NCI-H345 (cell line): ENCODE results near the gene PHACTR3.
A peak's percentile ranks its signal among the peaks of the same experiment; 100 is the strongest.
"Not testable (repeated sequence)": the region's sequence is repeated elsewhere in the genome, so short reads cannot be mapped to it uniquely, and the experiment has no call there.

Experiments used
- DNase-seq: peaks from one replicate; lab custom pipeline; 2025; lab: John Stamatoyannopoulos, UW

PHACTR3 gene

GRCh38 chr20:59603781-59604541 is at the start of gene PHACTR3:
PHACTR3 (plus strand) TSS chr20:59604540; CDS start chr20:59605015, 475 bp downstream.
- no peak for DNase-seq

DNA sequence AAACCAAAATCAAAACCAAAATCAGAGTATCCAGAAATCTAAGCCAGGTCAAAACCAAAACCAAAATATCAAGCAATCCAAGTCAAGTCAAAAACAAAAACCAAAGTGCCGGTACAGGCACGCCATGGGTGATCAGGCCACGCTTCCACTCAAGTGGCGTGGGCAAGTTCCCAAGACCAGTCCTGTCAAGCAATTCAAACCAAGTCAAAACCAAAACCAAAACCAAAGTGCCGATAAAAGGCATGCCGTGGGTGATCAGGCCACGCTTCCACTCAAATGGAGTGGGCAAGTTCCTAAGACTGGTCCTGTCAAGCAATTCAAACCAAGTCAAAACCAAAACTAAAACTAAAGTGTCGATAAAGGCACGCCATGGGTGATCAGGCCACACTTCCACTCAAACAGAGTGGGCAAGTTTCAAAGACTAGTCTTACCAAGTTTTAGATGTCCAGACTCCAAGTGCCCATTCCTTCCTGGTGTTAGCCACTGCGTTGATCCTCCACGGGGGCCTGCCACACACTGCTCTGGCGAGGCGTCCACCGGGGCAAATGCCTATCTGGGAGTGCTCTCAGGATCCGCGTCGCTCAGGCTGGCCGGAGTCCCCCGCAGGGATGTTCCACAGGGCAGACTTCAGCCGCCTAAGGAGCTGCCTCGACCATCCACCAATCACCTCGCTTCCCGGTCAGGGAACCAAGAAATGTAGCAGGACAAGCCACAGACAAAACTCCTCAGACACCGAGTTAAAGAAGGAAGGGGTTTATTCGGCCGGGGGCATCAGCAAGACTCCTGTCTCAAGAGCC is 46.4 kb upstream of the PHACTR3 start:
- DNase-seq, result not testable (repeated sequence)

GRCh38 chr20:59559024-59559817 is 45.1 kb upstream of the PHACTR3 start:
- no peak for DNase-seq

- no peak for DNase-seq
Measured at GRCh38 chr20:59559863-59560262, 44.5 kb upstream of the PHACTR3 start.

GRCh38 chr20:59560588-59561227 is 43.6 kb upstream of the PHACTR3 start:
- no peak for DNase-seq

DNA sequence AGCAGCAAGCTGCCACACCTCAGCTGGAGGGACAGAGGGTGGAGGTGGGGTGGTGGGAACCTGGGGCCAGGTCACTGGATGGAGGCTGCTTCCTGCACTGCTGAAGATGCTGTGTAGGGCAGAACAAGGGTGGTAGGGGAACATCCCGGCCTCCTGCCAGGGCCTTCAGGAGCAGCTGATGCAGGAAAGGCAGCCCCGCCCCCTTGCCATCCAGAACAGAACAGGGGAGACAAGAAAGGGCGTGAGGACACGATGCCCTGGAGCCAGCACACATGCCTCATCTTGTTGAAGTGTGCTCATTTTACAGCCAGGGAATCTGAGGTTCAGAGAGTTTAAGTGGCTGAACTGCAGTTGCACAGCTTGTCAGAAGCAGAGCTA is 43.1 kb upstream of the PHACTR3 start:
- DNase-seq, result no peak

- DNase-seq, result no peak
Measured at GRCh38 chr20:59561614-59562277, 42.6 kb upstream of the PHACTR3 start.

GRCh38 chr20:59564171-59564570 is 40.2 kb upstream of the PHACTR3 start:
- DNase-seq, result no peak

GRCh38 chr20:59564943-59565342 is 39.4 kb upstream of the PHACTR3 start:
- no peak for DNase-seq

GRCh38 chr20:59565768-59566461 is 38.4 kb upstream of the PHACTR3 start:
- DNase-seq, result no peak

DNA sequence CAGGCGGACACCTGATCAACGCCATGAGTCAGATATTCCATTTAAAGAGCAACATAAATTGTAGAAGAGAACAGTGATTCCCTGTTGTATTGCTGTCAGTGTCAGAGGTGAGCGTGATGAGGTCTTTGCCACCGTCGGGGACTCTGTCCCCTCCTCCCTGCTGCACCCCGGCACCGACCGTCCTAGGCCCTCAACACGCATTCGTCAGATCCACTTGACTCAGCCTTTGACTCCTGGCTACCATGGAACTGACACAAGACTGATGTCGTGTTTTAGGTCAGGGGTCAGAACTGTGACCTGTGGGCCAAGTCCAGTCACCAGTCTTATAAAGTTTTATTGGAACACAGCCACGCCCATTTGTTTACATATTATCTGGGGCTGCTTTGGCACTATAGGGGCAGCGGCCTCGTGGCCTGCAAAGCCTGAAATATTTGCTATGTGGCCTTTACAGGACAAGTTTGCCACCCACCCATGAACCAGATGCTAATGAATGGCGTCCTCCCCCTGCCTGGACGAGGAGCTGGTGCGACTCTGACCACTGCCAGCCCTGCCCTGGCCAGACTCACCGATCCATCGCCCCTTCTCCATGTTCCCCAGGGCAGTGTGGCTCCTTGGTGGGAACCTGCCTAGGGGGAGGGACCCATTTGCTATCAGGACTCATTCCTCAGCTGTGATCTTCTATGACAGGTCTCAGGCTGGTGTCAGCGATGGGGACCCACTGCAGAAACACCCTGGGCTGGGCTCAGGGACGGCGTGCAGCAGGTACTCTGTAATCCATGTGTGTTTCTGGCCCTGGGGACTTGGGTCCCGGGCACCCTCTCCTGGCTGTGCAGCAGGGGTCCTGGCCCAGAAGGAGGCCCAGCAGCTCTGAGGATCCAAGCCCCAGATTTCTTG is 37.5 kb upstream of the PHACTR3 start:
- DNase-seq, result no peak

DNA sequence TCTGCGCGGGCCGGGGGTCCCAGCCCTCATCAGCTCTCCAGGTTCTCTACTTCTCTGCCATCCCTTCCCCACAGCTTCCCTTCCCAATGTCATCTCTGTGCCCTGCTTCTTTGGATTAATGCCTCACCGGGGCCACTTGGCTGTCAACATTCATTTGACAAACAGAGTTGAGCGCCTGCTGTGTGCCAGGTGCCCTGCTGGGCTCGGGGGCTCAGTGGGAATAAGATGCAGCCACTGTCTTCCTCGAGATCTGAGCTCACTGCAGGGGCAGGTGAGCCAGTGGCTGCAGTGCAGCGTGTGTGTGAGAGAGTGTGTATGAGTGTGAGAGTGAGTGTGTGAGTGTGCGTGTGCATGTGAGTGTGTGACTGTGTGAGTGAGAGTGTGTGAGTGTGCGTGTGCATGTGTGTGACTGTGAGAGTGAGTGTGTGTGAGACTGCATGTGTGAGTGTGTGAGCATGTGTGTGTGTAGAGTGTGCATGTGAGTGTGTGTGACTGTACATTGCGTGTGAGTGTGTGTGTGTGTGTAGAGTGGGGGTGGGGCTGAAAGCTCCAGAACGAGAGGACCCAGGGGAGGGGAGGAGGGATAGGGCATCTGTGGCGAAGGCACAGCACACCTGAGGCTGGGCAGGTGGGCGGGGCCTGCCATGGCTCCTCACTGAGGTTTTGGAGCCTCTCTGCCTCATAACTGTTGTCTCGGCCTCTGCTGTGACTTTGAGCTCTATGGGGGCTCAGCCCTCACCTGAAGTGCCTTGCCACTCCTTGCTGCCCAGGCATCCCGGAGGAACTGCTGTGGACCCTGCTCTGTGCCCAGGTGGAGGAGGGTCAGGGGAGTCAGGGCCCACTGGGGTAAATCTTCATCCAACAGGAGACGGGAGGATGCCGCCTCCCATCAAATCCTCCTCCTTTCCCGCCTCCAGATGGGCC is 36.5 kb upstream of the PHACTR3 start:
- no peak for DNase-seq

DNA sequence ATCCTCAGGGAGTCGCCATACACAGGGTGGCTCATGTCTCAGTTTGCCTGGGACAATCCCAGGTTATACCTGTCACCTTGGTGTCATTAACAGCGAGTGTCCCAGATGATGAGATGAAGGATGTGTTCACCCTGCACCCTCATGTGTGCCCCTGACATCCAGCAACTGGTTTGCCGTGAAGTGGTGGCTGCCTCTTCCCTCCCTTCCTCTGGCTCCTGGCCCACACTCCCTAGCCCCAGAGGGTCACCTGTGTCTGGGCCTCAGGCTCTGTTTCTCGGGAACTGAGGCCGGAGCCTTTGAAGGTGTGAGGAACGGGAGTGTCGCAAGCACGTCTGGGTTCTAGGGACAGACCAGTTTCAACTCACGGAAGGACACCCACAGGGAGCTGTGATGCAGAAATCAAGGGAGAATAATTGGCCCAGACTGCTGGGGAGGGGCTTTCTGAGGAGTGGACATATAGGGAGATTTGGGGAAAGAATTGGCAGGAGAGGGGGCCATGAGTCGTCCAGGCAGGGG is 35.8 kb upstream of the PHACTR3 start:
- no peak for DNase-seq

DNA sequence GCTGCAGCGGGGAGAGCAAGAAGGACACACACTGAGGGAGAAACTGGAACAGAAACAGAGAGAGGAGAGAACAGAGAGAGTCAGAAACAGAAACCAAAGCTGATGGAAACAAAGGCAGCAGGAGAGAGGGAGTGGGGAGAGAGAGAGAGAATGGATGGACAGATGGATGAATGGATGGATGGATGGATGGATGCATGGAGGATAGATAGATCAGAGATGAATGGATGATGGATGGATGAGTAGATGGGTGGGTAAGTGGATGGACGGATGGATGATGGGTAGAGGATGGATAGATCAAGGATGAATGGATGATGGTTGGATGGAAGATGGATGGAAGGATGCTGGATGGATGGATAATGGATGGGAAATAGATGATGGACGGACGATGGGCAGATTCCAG is 35.0 kb upstream of the PHACTR3 start:
- DNase-seq, result no peak

DNA sequence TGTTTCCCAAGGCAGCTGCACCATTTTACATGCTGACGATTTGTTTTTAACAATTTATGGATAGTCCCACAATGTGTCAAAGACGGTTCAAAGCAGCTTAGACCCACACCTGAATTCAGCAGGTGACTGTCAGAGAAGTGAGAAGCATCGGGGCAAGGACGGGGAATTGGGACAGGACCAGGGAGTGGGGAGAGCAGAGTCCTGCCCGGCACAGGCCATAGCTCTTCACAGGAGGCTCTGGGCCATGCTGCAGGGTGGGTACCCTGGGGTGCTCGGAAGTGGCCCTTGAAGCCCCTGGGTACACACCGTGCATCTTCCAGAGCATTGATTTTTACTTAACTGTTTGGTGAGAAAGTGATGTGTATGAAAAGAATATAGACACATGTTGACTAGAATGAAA is 33.2 kb upstream of the PHACTR3 start:
- no peak for DNase-seq

GRCh38 chr20:59571551-59572314 is 32.6 kb upstream of the PHACTR3 start:
- DNase-seq, result peak; percentile 5

GRCh38 chr20:59572515-59572914 is 31.8 kb upstream of the PHACTR3 start:
- DNase-seq, result no peak

DNA sequence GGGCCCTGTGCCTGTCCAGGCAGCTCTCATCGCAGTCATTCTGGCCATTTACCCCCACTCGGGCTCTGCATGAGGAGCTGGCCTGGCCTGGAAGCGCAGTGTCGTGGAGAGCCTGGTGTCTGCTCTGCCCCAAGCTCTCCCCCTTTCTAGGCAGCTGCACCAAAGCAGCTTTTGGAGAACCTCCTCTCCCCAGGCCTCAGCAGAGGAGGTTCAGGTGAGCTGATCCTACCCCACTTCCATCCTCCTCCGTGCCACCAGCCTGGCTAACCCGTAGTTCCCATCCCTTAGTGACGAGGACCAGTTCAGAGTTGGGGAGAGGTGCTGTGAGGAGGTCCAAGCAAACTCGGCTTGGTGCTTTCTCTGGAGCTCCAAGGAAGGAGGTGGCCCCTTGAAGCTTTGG is 30.5 kb upstream of the PHACTR3 start:
- no peak for DNase-seq
